HepG2 (cell line): ENCODE measurements around the gene ABCB9. TPM values are rescaled to one million over a fixed set of nuclear protein-coding genes. Genes with fewer than 3 reads are reported as not detected.

Experiments
- ATAC-seq: fragments of 200-7000 bp; cut with Tn5 transposase; 3 replicates; pipeline ENCODE4 v1.9.1; 2020; ENCODE audit warnings: mild to moderate bottlenecking, moderate library complexity
- BruUV-seq: library from RNA; stranded (reverse); fragments of 400-500 nt; replicated peaks from 2 replicates; lab custom pipeline; 2021; lab: Mats Ljungman, UMichigan
- CTCF ChIA-PET: fragments of 300-600 bp; formaldehyde crosslinking; extraction: SDS; loops from one replicate; lab custom pipeline; 2021; ENCODE audit warnings: low total read pairs, inconsistent platforms, low intra/inter-chr PET ratio; lab: Yijun Ruan, JAX
- POLR2A ChIA-PET: fragments of 350-600 bp; sonication (Branson Sonifier 250); formaldehyde crosslinking; loops from one replicate; lab custom pipeline; 2020; ENCODE audit warnings: antibody characterized with exemption, inconsistent platforms; lab: Yijun Ruan, JAX
- DNase-seq: peaks from one replicate; pipeline ENCODE4 v3.0.0-alpha.2; 2015; ENCODE audit warnings: low spot score
- FAIRE-seq: peaks from 3 replicates; lab custom pipeline; 2011; peaks lifted over from hg19 to GRCh38; lab: Jason Lieb, UNC
- H2AFZ ChIP-seq: one replicate; pipeline ENCODE4 v1.6.1; 2011; ENCODE audit warnings: low read length, inconsistent platforms
- H3K27ac ChIP-seq: fragments of 300-600 bp; 3 replicates; pipeline ENCODE4 v1.8.0; 2011; ENCODE audit warnings: mixed run types, mild to moderate bottlenecking, mixed read lengths, low read length, inconsistent platforms; ENCODE audit not compliant: insufficient read depth; ENCODE audit errors: extremely low read length
- H3K27me3 ChIP-seq, 2 experiments: fragments of 200-600 bp in 1 of 2; 2 replicates in 1 of 2; 3 replicates in 1 of 2; pipeline versions ENCODE4 v1.6.0 to v1.8.0; 2011; ENCODE audit warnings: low read length in 2 of 2, mild to moderate bottlenecking in 2 of 2, moderate library complexity in 2 of 2, inconsistent platforms in 1 of 2; ENCODE audit not compliant: insufficient read depth in 2 of 2, control insufficient read depth in 1 of 2
- H3K36me3 ChIP-seq, 2 experiments: fragments of 200-600 bp in 1 of 2; replicated peaks in 1 of 2; 2 replicates in 1 of 2; 3 replicates in 1 of 2; pipeline versions ENCODE4 v1.5.1 to v1.8.0; 2011; ENCODE audit warnings: low read length in 2 of 2, inconsistent platforms in 1 of 2; ENCODE audit not compliant: insufficient read depth in 2 of 2, control insufficient read depth in 1 of 2
- H3K4me1 ChIP-seq: 2 replicates; pipeline ENCODE4 v1.5.1; 2012; ENCODE audit warnings: low read length, inconsistent platforms; ENCODE audit not compliant: insufficient read depth
- H3K4me2 ChIP-seq: 2 replicates; pipeline ENCODE4 v1.6.0; 2011; ENCODE audit warnings: low read depth, low read length, inconsistent platforms
- H3K4me3 ChIP-seq, 3 experiments: fragments of 200-600 bp in 1 of 3; sonication (generic), shearing (Covaris generic) in 1 of 3; replicated peaks in 1 of 3; 2 replicates each; pipeline ENCODE4 v1.5.1; 2011 to 2016; ENCODE audit warnings: low read length in 3 of 3, inconsistent platforms in 2 of 3, low read depth in 2 of 3, mild to moderate bottlenecking in 2 of 3, control low read depth in 1 of 3, mixed read lengths in 1 of 3; ENCODE audit not compliant: insufficient read depth in 1 of 3
- H3K79me2 ChIP-seq: one replicate; pipeline ENCODE4 v1.6.1; 2011; ENCODE audit warnings: low read length, inconsistent platforms; ENCODE audit not compliant: insufficient read depth
- H3K9ac ChIP-seq: 2 replicates; pipeline ENCODE4 v1.6.0; 2011; ENCODE audit warnings: mild to moderate bottlenecking, low read depth, low read length, inconsistent platforms; ENCODE audit not compliant: insufficient read depth
- H3K9me3 ChIP-seq: 2 replicates; pipeline ENCODE4 v1.5.1; 2012; ENCODE audit warnings: mild to moderate bottlenecking, low read length
- H4K20me1 ChIP-seq: 2 replicates; pipeline ENCODE4 v1.6.0; 2011; ENCODE audit warnings: inconsistent platforms, mild to moderate bottlenecking, low read length, moderate library complexity; ENCODE audit not compliant: insufficient read depth
- CREB3 ChIP-seq: sonication (generic); formaldehyde crosslinking; IDR thresholded peaks from 2 replicates; pipeline ENCODE4 v1.5.0; 2020; ENCODE audit warnings: missing genetic modification reagents
- DNMT3B ChIP-seq: conservative IDR thresholded peaks from 2 replicates; pipeline ENCODE4 v1.6.1; 2016; ENCODE audit warnings: missing biosample characterization, control low read depth
- SIN3B ChIP-seq: fragments of 150-350 bp; IDR thresholded peaks from 2 replicates; pipeline ENCODE4 v1.6.1; 2014; ENCODE audit warnings: low read length
- SRY ChIP-seq: sonication (generic); formaldehyde crosslinking; IDR thresholded peaks from 2 replicates; pipeline ENCODE4 v1.8.0; 2022; ENCODE audit warnings: mild to moderate bottlenecking, missing genetic modification reagents
- TRAFD1 ChIP-seq: sonication (generic); formaldehyde crosslinking; IDR thresholded peaks from 2 replicates; pipeline ENCODE4 v1.5.1; 2020; ENCODE audit warnings: missing genetic modification reagents, mild to moderate bottlenecking, borderline replicate concordance
- ZFP90 ChIP-seq: sonication (generic); formaldehyde crosslinking; IDR thresholded peaks from 2 replicates; pipeline ENCODE4 v1.8.0; 2022; ENCODE audit warnings: missing genetic modification reagents, mild to moderate bottlenecking, inconsistent platforms, borderline replicate concordance
- ZNF225 ChIP-seq: sonication (generic); formaldehyde crosslinking; IDR thresholded peaks from 2 replicates; pipeline ENCODE4 v1.4.0; 2020; ENCODE audit warnings: mild to moderate bottlenecking, missing genetic modification reagents
- ZSCAN29 ChIP-seq: sonication (generic); formaldehyde crosslinking; conservative IDR thresholded peaks from 2 replicates; pipeline ENCODE4 v1.4.0; 2020; ENCODE audit warnings: mild to moderate bottlenecking, missing genetic modification reagents
- whole genome bisulfite sequencing: methylation state at CpG from one replicate; pipeline ENCODE4 v1.1.6; 2017; ENCODE audit warnings: low lambda C conversion rate; 5-methylcytosine and 5-hydroxymethylcytosine counted together
- in situ Hi-C: cut with HindIII; loops from 2 replicates; pipeline ENCODE4 v1.10.0; 2017; ENCODE audit warnings: low pct_unique_long_range_greater_than_20kb; ENCODE audit not compliant: extremely low pct_ligation_motif_present
- intact Hi-C: fragments of 100-400 bp; cut with micrococcal nuclease; formaldehyde crosslinking; loops from one replicate; pipeline ENCODE4 v1.10.0; 2022; ENCODE audit not compliant: unreplicated experiment
- polyA plus RNA-seq, 8 experiments: library from polyadenylated mRNA; depleted of rRNA in 3 of 8; stranded (reverse) in 7 of 8; unstranded in 1 of 8; fragments of >200 nt; fragmentation: Illumina TruSeq in 4 of 8; extraction: Trizol in 4 of 8; gene quantifications; 2 replicates each; pipeline versions ENCODE4 v1.2.1 to v1.2.3, GENCODE V29; 2011 to 2016; ENCODE audit warnings: low read depth in 4 of 8, missing spikeins in 1 of 8, mixed read lengths in 1 of 8; ENCODE audit not compliant: insufficient read depth in 1 of 8
- total RNA-seq, 5 experiments: library from RNA; depleted of rRNA; stranded (reverse); fragments of >200 nt; fragmentation: Illumina TruSeq; extraction: Trizol; gene quantifications; 2 replicates each; pipeline ENCODE4 v1.2.3, GENCODE V29; 2016; ENCODE audit warnings: low read depth in 1 of 5

Gene ABCB9
- total and polyA plus RNA-seq, 2 of the 13 experiments (the other 11 are each of a cell fraction or from before 2014, with no cell fraction given): 5.1 to 6.0 TPM

GRCh38 chr12:123010681-123011080, 44.4 kb upstream of the ABCB9 start:
- no peak for TF ChIP-seq SIN3B
- TF ChIP-seq DNMT3B: no peak
- no peak for TF ChIP-seq ZNF225 (CRISPR knock-in tag)
- TF ChIP-seq CREB3: no peak
- no peak for TF ChIP-seq SRY
- TF ChIP-seq ZFP90: no peak
- TF ChIP-seq TRAFD1 (CRISPR knock-in tag): no peak
- TF ChIP-seq ZSCAN29 (CRISPR knock-in tag): no peak
- intact Hi-C loops (no loop called here), in situ Hi-C loops (no loop called here)
- H3K4me3 ChIP-seq: no peak overlapping the region
- H4K20me1 ChIP-seq: no peaks in the 10 kb centered on the region
- DNase-seq: no peak
- H3K4me2 ChIP-seq: no peak overlapping the region
- H3K79me2 ChIP-seq: no peaks in the 10 kb centered on the region
- ChIA-PET POLR2A (no interaction called here), CTCF (no interaction called here)
- H3K9ac ChIP-seq: no peak overlapping the region
- no peak for FAIRE-seq
- H3K9me3 ChIP-seq: no peaks in the 10 kb centered on the region
- no peak overlapping the region for H2AFZ ChIP-seq
- no peaks in the 10 kb centered on the region for H3K4me1 ChIP-seq
- H3K27ac ChIP-seq: no peak overlapping the region
- H3K36me3 ChIP-seq: peaks cover 9 to 35% of the 10 kb centered on the region in 2 experiments; a peak in 4 of 5 replicates
- WGBS: 85% methylated on average over 2 of the region's 4 CpGs
- no TSS peak for BruUV-seq
- no peaks in the 10 kb centered on the region for H3K27me3 ChIP-seq
- ATAC-seq: no peak; the same call in 1 of the 3 replicates
